HK-2 (cell line): ENCODE measurements around the gene ARMH3.
A peak's percentile ranks its signal among the peaks of the same experiment; 100 is the strongest.

Source experiments
- DNase-seq: peaks from one replicate; pipeline ENCODE4 v3.0.0-alpha.2; 2018; ENCODE audit not compliant: unreplicated experiment

The ARMH3 gene

GRCh38 chr10:101939008-101939648 is 116.8 kb downstream of the ARMH3 start:
- no peak for DNase-seq

GRCh38 chr10:101938305-101939007 is 117.5 kb downstream of the ARMH3 start:
- DNase-seq: no peak

GRCh38 chr10:101935431-101935830 is 120.5 kb downstream of the ARMH3 start:
- DNase-seq: no peak

DNA sequence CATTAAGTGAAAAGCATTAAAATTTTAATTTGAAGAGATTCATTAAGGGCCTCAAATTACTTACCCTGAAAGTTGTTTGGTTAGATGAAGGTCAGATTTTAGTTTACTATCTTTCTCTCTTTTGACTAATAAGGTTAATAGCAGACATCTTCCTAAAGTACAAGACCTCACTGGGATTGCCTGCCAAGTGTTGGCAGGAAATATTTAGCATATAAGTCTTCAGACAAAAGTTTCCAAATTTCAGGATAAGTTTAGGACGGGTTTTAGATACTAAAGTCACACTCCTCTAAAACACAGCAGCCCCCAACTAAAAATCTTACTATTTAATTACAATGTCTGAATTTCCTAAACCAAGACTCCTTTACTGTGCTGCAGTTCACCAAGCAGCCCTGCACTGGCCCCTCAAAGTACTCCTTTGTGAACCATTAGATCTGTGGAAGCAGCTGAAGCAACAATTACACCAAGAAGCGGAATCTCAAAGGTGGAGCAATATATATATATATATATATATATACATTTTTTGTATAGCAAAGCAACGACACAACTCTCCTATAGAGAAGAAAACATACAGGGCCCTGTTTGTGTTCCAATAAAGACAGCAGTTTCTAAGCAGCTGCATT is 121.2 kb downstream of the ARMH3 start:
- DNase-seq: no peak

GRCh38 chr10:101933976-101934375 is 122.0 kb downstream of the ARMH3 start:
- no peak for DNase-seq

DNA sequence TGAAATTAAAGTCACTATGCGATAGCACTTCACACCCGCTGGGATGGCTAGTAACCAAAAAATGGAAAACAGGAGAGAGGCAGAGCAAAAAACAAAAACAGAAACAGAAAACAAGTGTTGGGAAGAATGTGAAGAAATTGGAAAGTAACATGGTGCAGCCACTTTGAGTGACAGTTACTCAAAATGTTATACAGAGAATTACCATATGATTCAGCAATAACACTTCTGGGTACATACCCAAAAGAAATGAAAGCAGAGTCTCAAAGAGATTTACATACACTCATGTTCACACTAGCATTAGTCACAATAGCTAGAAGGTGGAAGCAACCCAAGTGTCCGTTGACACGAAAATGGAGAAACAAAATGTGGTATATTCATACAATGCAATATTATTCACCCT is 123.8 kb downstream of the ARMH3 start:
- DNase-seq: no peak

- no peak for DNase-seq
These were observed 130.9 kb downstream of the ARMH3 start for GRCh38 chr10:101925027-101925426.

DNA sequence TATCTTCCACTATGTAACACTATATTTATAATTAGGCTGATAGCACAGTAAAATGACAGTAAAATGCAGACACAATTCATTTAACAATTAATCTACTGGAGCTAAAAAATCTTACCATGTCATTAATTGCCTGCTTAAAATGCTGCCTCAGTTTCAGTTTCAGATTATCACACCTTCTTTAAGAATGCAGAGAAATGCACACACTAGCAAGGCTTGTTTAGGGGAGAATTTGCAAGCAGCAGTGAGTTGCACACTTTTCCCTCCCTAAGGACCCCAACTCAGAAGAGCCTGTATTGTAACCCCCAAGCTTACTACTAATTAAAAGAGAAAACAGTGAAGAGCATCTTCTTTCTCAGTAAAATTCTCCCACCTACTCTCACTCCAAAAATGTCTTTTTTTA is 132.7 kb downstream of the ARMH3 start:
- no peak for DNase-seq

DNA sequence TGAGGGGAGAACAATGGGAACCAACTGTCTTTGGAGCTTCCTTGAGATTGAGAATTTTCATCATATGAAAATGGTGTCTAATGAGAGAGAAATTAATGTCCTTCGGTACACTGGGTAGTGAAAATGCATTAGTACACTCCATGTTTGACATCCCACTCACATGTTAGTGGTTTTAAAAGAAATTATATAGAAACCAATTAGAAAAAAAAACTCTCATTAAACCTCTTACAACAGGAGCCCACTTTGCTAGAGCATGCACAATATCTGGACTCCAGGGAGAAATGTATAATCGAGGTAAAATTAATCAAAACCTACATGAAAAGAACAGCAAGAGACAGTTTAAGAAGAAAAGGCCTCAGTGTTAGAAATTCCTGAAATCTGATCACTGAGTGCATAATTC is 133.1 kb downstream of the ARMH3 start:
- no peak for DNase-seq

DNA sequence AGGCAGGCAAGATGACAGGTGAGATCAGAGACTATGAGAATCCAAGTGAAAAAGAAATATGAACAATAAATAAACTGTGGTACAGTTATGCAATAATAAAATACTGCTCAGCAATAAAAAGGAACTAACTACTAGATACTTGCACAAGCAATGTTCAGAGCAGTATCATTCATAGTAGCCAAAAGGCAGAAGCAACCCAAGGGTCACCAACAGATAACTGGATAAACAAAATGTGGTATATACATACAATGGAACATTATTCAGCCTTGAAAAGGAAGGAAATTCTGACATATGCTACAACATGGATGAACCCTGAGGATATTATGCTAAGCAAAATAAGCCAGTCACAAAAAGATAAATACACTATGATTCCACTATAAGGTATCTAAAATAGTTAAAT is 135.4 kb downstream of the ARMH3 start:
- no peak for DNase-seq

- no peak for DNase-seq
These were observed 136.8 kb downstream of the ARMH3 start for GRCh38 chr10:101919026-101919770.

- no peak for DNase-seq
These were observed 143.3 kb downstream of the ARMH3 start for GRCh38 chr10:101912561-101913179.

DNA sequence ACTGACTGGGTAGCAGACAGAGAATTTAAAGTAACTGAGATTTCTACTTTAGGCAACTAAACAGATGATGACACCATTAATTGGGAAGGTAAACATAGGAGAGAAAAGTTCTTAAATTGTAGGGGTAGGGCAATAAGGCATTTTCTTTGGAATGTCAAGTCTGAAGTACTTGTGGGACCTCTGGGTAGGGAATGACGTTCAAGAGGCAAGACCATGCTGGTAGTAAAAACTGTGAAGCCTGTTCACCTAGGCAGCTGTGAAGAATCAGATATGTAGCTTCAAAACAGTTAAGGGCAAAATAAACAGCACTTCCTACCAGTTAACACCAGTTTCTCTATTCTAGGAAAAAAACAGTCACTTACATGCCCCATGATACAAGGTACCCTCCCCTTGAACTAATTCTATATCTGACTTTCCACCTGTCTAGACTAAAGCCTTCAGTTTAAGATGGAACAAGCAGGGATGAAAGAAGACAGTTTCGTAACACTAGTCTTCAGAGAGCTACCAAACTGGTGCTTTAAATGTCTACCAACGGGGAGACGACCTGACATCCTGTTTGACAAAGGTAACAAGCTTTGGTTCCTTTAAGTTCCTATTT is 149.3 kb downstream of the ARMH3 start:
- no peak for DNase-seq

GRCh38 chr10:101905251-101905650 is 150.7 kb downstream of the ARMH3 start:
- DNase-seq: no peak

GRCh38 chr10:101903827-101904550 is 152.0 kb downstream of the ARMH3 start:
- no peak for DNase-seq

GRCh38 chr10:101902820-101903145 is 153.2 kb downstream of the ARMH3 start:
- DNase-seq: no peak

DNA sequence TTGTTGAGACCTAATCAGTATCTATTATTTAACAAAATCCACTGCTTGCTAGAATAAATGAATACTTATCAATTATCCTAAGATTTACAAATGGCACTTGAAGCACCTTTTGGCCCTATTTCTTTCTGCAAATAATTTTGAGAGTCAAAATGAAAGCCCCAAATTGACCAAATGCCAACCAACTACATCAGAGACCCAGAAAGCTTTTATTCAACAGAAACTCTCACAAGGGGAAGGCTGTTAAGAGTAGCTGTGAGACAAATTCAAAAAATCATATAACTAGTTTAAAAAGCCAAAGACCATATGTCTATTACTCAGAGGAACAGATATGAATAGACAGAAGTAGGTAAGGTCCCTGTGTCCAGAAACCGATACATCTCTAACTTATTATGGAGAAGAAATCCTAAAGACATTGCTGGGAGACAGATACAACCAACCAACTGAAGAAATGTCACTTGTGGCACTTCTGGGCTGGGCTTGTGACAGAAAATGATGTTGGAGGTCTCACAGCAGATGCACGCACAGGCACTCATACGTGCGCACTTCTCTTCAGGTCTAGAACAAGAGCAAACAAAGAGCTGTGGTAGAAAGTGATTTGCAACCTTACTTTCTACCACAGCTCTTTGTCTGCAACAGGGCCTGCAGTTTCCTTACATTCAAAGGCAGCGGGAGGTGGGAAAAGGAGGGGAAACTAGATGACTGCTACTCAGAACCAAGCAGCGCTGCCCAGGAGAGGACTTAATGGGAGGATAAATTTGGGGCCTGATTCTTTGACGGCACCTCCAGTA is 153.7 kb downstream of the ARMH3 start:
- DNase-seq: no peak

DNA sequence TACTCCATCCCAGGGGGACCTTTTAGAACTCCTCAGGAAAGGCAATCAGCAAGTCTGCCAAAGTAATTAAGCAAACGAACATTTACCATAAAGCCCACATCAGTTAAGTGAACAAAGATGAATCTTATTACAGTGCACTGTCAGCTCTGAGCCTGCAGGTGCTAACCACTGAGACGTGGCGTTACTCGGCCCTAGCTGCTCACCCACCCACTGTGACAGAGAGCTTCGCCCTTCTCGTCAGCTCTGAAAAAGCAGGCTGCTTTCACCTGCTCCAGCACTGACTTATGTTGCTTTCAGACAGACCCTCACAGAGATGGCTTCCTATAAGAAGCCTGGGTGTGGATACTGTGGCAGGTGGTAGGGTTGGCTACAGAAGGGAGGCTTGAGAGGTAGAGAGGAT is 154.6 kb downstream of the ARMH3 start:
- DNase-seq: no peak

DNA sequence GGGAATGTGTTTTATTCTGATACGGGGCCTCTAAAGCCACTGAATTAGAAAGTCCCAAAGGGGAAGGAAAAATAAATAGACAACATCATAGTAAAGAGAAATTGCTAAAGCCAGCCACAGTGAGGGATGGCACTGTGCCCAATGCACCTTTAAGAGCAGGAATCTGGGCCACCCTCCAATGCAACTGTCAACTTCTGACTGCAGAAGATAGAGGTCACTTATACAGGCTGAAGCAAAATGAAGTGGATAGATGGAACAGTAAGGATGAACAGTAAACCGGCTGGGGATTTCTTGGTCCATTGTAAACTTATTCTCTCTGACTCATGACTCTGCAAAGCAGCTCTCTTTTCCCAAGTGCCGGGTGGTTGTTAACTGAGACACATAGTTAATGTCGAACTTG is 158.3 kb downstream of the ARMH3 start:
- peak; percentile 17 for DNase-seq

- DNase-seq: no peak
These were observed 159.6 kb downstream of the ARMH3 start for GRCh38 chr10:101896225-101896877.
